Measurements from ENCODE around the gene SCTR. TPM values are rescaled to one million over a fixed set of nuclear protein-coding genes. Genes with fewer than 3 reads are reported as not detected.

SCTR gene
- total RNA-seq, 1 donor from 2014 or later, result 1.9 TPM

DNA sequence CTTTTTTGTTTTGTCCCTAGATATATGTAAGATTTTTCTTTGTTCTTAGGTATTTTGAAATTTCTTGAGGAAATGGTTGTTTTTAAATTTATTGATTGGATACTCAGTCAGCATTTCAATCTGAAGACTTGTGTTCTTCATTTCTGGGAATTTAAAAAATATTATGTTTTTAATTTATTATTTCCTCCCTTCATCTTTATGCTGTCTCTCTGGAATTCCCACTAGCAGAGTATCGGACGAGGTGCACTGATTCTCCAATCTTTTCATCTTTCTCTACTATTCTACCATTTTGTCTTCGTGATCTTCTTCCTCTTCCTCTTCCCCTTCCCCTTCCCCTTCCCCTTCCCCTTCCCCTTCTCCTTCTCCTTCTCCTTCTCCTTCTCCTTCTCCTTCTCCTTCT, 12.3 kb downstream of the SCTR start:
- H3K27ac Mint-ChIP-seq, result no peak overlapping the region
- TF ChIP-seq, protein P1, sequence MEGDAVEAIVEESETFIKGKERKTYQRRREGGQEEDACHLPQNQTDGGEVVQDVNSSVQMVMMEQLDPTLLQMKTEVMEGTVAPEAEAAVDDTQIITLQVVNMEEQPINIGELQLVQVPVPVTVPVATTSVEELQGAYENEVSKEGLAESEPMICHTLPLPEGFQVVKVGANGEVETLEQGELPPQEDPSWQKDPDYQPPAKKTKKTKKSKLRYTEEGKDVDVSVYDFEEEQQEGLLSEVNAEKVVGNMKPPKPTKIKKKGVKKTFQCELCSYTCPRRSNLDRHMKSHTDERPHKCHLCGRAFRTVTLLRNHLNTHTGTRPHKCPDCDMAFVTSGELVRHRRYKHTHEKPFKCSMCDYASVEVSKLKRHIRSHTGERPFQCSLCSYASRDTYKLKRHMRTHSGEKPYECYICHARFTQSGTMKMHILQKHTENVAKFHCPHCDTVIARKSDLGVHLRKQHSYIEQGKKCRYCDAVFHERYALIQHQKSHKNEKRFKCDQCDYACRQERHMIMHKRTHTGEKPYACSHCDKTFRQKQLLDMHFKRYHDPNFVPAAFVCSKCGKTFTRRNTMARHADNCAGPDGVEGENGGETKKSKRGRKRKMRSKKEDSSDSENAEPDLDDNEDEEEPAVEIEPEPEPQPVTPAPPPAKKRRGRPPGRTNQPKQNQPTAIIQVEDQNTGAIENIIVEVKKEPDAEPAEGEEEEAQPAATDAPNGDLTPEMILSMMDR (conservative IDR thresholded peaks at IDR 0.05), result no peak
- no peak for DNase-seq (ENCODE audit: extremely low spot score, unreplicated experiment)

DNA sequence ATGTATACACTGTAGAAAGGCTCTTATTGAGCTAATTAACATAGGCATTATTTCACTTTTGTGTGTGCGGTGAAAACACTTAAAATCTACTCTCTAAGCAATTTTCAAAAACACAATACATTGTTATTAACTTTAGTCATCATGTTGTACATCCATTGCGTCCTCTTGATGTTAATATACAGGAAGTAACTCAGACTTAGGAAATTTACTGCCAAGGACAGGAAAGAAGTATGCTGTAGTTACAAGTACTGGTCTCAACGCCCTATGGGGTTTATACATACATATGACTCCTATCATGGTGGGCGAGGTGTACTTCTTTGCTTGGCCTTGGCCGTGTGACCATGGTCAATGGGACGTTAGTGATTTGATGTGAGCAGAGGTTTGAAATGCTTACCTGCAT, 15.5 kb downstream of the SCTR start:
- no peaks in the 10 kb centered on the region for H3K4me1 Mint-ChIP-seq (ENCODE audit: unreplicated experiment)

More for the DNA sequence above, 12.3 kb downstream of the SCTR start:
- Mint-ChIP-seq H3K36me3 (peaks cover 4% of the 10 kb centered on the region), H3K27me3 (peaks cover 25% of the 10 kb centered on the region), H3K4me3 (no peak overlapping the region), H3K4me1 (ENCODE audit: unreplicated experiment) (no peaks in the 10 kb centered on the region), H3K9me3 (peaks cover 4% of the 10 kb centered on the region)

DNA sequence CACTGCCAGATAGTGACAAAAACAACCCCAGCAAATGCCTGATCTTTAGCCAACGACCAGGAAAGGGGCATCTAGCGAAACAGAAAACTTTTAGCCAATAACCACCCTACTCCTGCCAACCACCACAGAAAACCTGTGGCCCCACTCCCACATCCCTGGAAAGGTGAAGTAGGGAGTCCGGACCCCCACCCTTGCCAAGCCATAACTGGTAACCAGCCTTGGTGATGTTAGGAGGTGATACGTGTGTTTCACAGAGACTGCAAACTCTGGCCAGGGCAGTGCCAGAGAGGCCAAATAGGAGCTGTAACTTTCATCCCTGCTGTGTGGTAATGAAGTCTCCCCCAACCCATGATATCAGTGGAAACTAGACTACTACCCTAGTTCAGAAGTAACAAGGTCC, 27.6 kb downstream of the SCTR start:
- Mint-ChIP-seq H3K4me3 (no peak overlapping the region), H3K27me3 (peaks cover 12% of the 10 kb centered on the region), H3K4me1 (ENCODE audit: unreplicated experiment) (peaks cover 9% of the 10 kb centered on the region), H3K9me3 (peaks cover 13% of the 10 kb centered on the region), H3K36me3 (no peaks in the 10 kb centered on the region), H3K27ac (no peak overlapping the region)
- no peak for DNase-seq (ENCODE audit: extremely low spot score, unreplicated experiment)
- TF ChIP-seq, protein P1 (conservative IDR thresholded peaks at IDR 0.05), result no peak

More for the DNA sequence above, 15.5 kb downstream of the SCTR start:
- Mint-ChIP-seq H3K27me3 (peaks cover 6% of the 10 kb centered on the region), H3K27ac (no peak overlapping the region), H3K4me3 (no peak overlapping the region), H3K36me3 (no peaks in the 10 kb centered on the region), H3K9me3 (no peaks in the 10 kb centered on the region)
- TF ChIP-seq, protein P1 (conservative IDR thresholded peaks at IDR 0.05), result no peak
- no peak for DNase-seq (ENCODE audit: extremely low spot score, unreplicated experiment)

DNA sequence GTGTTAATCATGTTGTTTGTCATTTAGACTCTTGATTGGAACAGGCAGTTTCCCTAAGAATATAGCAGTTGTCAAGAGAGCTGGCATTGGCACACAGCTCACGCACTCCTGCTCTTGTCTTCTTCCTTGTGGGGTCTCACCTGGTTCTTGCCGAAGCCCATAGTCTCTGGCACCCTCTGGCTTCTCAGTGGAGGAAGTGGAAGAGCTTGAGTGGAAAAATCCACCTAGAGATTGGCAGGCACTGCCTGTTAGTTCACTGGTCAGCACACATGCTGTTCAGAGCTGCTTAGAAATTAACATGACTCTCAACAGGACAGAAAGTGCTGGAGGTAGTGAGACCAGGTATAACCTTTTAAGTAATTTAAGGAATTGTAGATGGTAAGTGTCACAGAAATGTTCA, 28.3 kb downstream of the SCTR start:
- peaks cover 12% of the 10 kb centered on the region for H3K27me3 Mint-ChIP-seq
- H3K27ac Mint-ChIP-seq, result no peak overlapping the region
- DNase-seq (ENCODE audit: extremely low spot score, unreplicated experiment), result no peak
- TF ChIP-seq, protein P1 (conservative IDR thresholded peaks at IDR 0.05), result no peak
- H3K9me3 Mint-ChIP-seq, result peaks cover 13% of the 10 kb centered on the region
- no peak overlapping the region for H3K4me3 Mint-ChIP-seq
- peaks cover 13% of the 10 kb centered on the region for H3K4me1 Mint-ChIP-seq (ENCODE audit: unreplicated experiment)
- H3K36me3 Mint-ChIP-seq, result no peaks in the 10 kb centered on the region

DNA sequence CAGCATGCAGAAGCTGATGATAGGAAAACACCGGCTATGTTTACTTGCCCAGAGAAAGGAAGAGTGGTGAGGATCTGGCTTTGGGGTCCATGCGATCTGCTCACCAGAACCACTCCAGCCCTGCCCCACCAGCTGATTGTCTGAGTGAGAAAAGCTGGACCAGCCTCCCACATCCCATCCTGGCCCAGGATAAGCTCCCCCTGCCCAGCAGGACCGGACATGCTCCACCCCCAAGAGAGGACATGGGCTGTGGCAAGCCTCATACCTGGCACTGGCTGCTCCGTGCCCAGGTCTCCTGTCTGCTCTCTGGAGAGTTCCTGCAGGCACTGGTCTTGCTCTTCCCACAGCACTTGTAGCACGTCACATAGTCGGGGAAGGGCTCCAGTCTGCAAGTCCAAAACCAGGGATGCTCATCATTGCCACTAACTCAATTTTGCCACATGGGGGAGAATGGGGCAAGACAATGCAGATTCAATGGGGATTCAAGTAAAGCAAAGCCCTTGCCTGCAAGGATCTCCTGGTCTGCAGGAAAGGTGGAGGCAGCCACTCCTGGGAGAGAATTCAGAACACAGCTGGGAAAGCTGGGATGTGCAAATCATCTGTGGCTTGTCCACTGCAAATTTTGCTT, 30.0 kb downstream of the SCTR start:
- Mint-ChIP-seq H3K27me3 (peaks cover 12% of the 10 kb centered on the region), H3K27ac (no peak overlapping the region), H3K9me3 (peaks cover 7% of the 10 kb centered on the region), H3K4me3 (no peak overlapping the region), H3K36me3 (no peaks in the 10 kb centered on the region), H3K4me1 (ENCODE audit: unreplicated experiment) (peaks cover 26% of the 10 kb centered on the region)
- TF ChIP-seq, protein P1 (conservative IDR thresholded peaks at IDR 0.05), result no peak
- no peak for DNase-seq (ENCODE audit: extremely low spot score, unreplicated experiment)
